HG03520 (cell line): ENCODE results near the gene PARD3B.

ENCODE experiments used
- ATAC-seq: cut with Tn5 transposase; IDR thresholded peaks from one replicate; pipeline ENCODE4 v1.9.1; 2021; ENCODE audit warnings: mild to moderate bottlenecking, moderate library complexity; ENCODE audit not compliant: unreplicated experiment

Gene PARD3B

DNA sequence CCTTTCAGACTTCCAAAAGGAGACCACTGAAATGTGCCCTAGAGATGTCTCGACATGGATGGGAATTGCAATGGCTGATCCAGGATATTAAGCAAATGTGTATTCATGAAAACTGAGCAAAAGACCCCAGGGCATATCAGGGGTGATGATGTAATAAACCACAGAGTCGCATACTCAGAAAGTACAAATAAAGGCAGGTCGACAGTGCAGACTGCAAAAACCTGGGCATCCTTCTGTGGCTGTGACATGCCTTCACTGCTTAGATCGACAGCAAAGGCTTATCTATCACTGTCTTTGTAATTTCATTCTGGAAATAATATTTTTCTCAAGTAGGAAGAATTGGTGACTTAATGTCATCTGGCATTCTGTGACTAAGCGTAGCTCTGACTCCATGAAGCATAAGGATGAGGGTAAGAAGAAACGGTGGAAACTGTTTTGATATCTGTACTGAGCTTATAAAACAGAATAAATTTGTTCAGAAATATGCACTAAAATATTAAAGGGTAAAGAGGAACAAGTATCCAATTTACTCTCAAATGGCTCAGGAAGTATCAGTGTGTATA is 1021.4 kb downstream of the PARD3B start:
- ATAC-seq = no peak

DNA sequence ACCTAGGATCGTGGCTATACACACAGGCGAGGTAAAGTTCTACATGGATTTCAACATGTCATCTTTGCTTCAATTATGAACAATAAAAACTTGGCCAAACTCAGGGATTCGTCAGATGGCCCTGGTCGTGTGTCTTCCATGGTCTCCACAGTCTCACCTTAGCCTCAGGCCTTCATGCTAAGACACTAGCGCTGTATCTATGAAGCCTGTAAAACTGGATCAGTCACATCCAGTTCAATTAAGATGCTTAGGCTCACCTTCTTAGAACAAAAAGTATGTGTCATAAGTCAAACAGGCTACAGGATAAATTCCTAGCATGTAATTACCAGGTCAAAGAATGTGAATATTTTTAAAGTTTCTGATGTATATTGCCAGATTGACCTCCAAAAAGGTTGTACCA is 1023.3 kb downstream of the PARD3B start:
- no peak for ATAC-seq

DNA sequence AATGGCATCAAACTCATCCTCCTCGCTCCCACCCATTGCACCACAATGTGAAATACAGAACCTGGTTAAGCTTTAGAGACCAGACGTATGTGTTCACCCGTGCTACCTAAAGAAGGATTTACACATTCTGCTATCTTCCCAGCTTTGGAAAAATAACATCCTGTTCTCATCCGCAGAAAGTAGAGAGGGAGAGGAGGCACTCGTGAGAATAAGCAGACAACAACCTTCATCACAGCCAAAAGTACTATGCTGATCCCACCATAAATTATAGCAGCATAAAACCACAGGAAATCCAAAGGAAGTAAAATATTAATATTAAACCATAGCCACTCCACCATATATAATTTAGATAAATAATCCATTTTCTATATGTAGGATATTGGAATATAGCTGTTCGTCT is 1025.4 kb downstream of the PARD3B start:
- no peak for ATAC-seq

GRCh38 chr2:205571360-205571959 is 1026.2 kb downstream of the PARD3B start:
- ATAC-seq = no peak

DNA sequence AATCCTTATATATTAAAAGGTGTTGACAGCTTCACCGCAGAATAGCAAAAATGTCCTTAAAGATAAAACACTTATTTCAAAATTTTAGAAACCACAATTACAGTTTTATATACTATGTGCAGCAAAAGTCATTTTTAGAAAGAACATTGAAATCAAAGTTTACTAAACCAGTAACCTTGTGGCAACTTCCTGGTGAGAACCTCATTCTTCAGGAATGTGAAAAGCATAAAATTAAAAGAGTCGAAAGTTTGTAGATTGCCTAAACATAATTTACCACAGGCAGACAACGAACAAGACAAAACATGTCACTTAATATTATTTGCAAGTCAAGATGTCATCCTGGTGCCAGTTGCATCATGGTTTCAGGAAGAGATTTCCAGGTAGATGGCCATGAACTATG is 1028.7 kb downstream of the PARD3B start:
- no peak for ATAC-seq

- ATAC-seq = no peak
Measured at GRCh38 chr2:205579335-205579734, 1034.1 kb downstream of the PARD3B start.

DNA sequence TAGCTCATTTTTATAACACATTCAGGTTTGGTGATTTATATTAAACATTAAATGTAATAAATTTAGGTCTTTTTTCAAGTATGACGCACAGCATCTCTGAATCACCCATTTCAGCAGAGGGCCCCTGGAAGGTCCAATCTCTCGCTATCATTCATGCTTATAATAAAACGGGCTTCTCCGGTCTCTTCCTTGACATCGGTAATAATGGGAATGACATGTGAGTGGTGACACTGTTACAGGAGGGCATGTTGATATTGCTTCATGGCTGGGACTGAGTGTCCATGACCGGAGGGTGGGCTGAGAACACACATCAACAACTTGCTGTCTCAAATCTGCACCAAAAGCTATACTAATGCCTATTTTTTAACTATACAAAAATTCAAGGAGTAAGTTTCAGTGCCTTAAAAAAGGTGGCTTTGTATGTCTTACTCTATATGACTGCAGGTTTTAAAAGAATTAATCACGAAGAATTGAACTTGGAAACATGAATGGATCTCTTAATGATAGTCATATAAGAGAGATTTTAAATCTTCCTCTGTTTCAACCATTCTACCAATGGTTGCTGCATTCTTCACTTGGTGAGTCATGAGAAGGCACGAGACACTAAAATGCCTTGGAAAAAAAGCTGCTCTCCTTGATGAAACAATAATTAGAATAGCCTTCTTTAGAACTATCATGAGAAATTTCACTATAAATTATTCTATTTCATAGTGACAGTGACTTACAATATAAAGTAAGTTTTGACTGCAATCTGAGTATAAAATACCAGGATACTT is 1035.1 kb downstream of the PARD3B start:
- ATAC-seq = no peak

DNA sequence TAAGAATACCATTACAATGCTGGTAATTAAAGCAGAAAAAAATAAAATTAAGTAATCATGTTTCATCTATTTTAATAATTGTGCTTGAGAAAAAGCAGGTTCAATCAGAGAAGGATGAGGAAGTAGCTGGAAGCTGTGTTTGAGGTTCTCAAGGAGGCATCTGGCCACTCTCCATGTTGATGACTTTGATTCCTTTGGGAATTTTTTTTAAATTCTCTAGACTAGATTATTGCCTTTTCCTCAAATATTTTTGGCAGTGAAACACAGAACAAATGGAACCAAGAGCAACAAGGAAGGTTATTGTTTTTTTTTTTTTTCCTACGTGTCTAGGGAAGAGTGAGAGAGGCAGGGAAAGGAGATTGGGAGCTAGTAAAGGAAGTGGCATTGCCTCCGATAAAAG is 1037.1 kb downstream of the PARD3B start:
- ATAC-seq = no peak

GRCh38 chr2:205585449-205586383 is 1040.4 kb downstream of the PARD3B start:
- ATAC-seq = no peak

DNA sequence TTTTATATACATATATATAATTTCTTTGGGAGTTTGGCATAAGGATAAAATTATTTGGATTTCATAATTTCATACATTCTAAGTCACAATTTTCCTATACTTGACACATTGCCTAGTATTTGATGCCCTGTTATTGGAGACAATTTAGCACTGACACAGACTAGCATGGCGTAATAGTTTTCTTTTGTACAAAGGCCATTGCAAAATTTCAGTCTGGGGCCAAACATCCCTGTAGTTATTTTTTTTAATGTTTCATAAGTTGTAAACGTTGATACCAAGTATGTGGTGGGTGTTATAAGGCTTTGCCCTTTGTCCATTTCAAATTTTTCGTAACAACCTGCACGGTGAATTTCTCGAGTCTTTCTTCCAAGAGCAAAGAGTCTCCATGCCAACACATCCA is 1041.4 kb downstream of the PARD3B start:
- no peak for ATAC-seq

GRCh38 chr2:205589479-205589878 is 1044.2 kb downstream of the PARD3B start:
- no peak for ATAC-seq

GRCh38 chr2:205590759-205591158 is 1045.5 kb downstream of the PARD3B start:
- no peak for ATAC-seq

DNA sequence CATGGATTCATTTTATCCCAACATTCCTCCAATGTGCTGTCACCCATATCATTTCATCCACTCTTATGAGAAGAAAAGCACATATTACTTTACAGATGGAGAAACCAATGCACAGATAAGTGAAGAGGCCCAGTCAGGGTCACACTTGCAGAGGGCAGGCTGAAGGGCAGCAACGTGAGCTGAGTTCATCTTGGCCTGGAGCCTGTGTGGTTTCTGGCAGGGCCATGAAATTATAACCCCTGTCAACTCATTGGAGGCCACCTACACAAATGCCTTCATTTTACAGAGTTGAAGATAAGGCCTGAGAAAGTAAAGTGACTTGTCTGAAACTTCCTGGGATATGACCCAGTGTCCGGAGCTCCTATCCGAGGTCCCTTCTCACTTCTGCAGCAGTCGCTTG is 1048.6 kb downstream of the PARD3B start:
- no peak for ATAC-seq

GRCh38 chr2:205596581-205596980 is 1051.3 kb downstream of the PARD3B start:
- no peak for ATAC-seq

DNA sequence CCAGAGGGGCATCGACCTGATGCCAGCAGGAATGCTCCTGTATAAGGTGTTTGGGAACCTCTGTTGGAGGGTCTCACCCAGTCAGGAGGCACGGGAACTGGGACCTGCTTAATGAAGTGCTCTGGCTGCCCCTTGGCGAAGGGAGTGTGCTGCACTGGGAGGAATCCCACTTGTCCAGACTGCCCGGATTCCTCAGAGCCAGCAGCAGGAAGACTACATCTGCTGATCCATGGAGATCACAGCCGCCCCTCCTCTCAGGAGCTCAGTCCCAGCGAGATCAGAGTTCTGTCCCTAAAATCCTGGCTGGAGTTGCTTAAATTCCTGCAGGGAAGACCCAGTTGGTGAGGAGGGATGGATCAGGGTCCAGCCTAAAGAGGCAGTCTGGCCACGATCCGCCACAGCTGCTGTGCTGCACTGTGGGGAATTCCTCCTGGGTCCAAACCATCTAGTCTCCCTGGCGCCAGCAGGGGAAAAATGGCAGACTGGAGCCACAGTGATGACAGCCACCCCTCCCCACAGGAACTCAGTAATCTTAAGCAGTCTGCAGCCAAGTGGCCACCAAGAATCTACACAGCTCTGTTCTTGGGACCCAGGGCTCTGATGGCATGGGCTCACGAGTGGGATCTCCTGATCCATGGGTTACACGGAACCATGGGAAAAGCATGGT is 1060.5 kb downstream of the PARD3B start:
- no peak for ATAC-seq

DNA sequence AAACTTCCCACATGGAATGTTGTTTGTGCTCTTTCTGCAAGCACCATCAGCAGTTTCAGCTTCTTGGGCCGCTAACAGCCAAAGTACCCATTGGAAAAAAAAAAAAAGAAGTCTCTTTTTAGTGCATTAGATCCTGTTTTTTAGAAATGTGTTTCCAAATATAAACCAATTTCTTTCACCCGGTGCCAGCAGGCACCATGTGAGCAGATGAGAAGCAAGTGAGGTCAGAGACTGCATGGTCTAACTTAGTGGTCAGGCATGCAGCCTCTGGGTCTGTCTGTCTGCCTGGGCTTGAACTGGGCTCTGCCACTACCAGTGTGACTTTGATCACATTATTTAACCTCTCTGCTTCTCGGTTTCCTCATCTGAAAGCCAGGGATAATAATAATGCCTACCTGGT is 1061.9 kb downstream of the PARD3B start:
- no peak for ATAC-seq

- ATAC-seq = no peak
Measured at GRCh38 chr2:205609113-205609512, 1063.8 kb downstream of the PARD3B start.

GRCh38 chr2:205610437-205610836 is 1065.2 kb downstream of the PARD3B start:
- ATAC-seq = no peak

DNA sequence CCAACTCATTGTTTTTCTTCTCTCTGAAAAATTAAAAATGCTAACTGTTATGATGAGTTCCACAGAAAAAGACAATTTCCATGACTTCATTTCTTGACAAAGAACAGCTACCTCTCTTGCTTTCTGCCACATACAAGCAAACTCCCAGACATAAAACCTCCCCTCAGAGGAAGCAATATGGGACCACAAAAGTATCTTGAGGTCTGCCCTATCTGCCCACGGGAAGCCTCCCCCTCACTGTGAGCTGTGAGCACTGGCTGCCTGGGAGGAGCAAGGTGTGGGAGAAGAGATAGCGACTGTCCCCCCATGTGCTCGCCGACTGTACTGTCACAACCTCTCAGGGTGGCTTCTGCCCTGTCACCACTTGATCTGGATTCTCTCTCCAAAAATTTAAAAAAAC is 1067.4 kb downstream of the PARD3B start:
- no peak for ATAC-seq

DNA sequence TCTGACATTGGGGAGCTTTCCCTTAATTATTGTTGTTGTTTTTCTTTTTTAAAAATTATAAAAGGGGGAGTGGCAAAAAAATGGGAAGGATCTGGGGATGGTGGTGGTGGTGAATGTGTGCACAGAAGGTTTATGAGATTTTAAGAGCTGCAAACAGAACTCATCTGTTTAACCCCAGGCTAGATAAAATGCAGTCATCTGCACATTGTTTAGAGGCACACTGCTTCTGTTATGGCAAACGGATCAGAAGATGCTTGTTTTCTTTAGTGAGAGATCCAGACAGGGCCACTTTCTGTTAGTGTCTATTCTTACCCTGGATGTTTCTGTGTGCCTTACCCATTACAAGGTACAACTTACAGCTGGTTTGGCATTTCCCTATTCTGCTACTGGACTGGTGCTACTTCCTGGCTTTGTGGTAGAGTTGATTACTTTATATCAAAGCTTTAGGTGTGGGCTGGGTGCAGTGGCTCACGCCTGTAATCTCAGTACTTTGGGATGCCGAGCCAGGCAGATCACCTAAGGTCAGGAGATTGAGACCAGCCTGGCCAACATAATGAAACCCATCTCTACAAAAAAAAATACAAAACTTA is 1068.8 kb downstream of the PARD3B start:
- ATAC-seq = no peak
